Measurements from ENCODE around the gene ABHD14A. TPM values are rescaled to one million over a fixed set of nuclear protein-coding genes. Genes with fewer than 3 reads are reported as not detected.

ABHD14A gene
- polyA plus RNA-seq, 1 of the 3 experiments (the other 2 are of a cell fraction) = 31.5 TPM

GRCh38 chr3:51967384-51968169, 7.3 kb upstream of the ABHD14A start, which contains the start of gene PCBP4 (continued):
- no peak for TF ChIP-seq EZH2phosphoT487 (IDR thresholded peaks at IDR 0.05; ENCODE audit: borderline replicate concordance, low read depth)
- TF ChIP-seq CTCF (IDR thresholded peaks at IDR 0.05) = no peak
- TF ChIP-seq TCF12 (IDR thresholded peaks at IDR 0.05) = no peak
- no peak for TF ChIP-seq FOXJ3 (CRISPR knock-in tag; IDR thresholded peaks at IDR 0.05)
- no peak for TF ChIP-seq USF2 (IDR thresholded peaks at IDR 0.05; ENCODE audit: borderline replicate concordance, low read depth, low read length)
- no peak for TF ChIP-seq CHD2 (IDR thresholded peaks at IDR 0.05; ENCODE audit: low read length, partially characterized antibody)
- no peak for TF ChIP-seq NFIC (IDR thresholded peaks at IDR 0.05; ENCODE audit: borderline replicate concordance)
- no peak for TF ChIP-seq RAD21 (IDR thresholded peaks at IDR 0.05; ENCODE audit: low read length)
- TF ChIP-seq GATA2 (CRISPR knock-in tag; IDR thresholded peaks at IDR 0.05) = no peak; the same call in 1 of the 2 replicates

GRCh38 chr3:51968170-51968775, 6.6 kb upstream of the ABHD14A start:
- Histone ChIP-seq H3F3A (replicated peaks; ENCODE audit: insufficient read depth) (peaks cover 12% of the 10 kb centered on the region), H3K4me2 (peak overlapping the region; percentile 91), H3K79me2 (ENCODE audit: insufficient read depth) (peaks cover 40% of the 10 kb centered on the region), H2AFZ (ENCODE audit: low read depth) (no peak overlapping the region), H3K9me2 (no peaks in the 10 kb centered on the region), H3K36me3 (replicated peaks in 1 of 2; ENCODE audit: control insufficient read depth in 1 of 2, insufficient read depth in 2 of 2, low read length in 1 of 2) (no peaks in the 10 kb centered on the region), H3K27ac (ENCODE audit: low read depth in 2 of 2, low read length in 1 of 2) (peak overlapping the region; percentile 54 to 97), H3K4me1 (ENCODE audit: control insufficient read depth in 1 of 2, insufficient read depth in 2 of 2, low read depth in 1 of 2, low read length in 1 of 2) (peaks cover 4 to 67% of the 10 kb centered on the region in 2 experiments; a peak in 2 of 4 replicates), H3K27me3 (ENCODE audit: insufficient read depth) (no peaks in the 10 kb centered on the region), H3K4me3 (ENCODE audit: low read depth in 2 of 2, low read length in 1 of 2) (peak overlapping the region; percentile 74 to 79), H3K9me3 (no peaks in the 10 kb centered on the region), H4K20me1 (ENCODE audit: insufficient read depth) (no peaks in the 10 kb centered on the region), H3K9ac (peak overlapping the region; percentile 78)
- peak; percentile 88 for DNase-seq
- ChIA-PET CTCF (interaction anchor here (0.9 to 4.8 kb wide), 8 partner anchors 9 to 36 kb away, joined by 3 to 27 read pairs (median 6); partner anchors contain the start of genes ACY1, GPR62, PARP3 and RRP9), POLR2A (interaction anchor here (0.6 to 3.9 kb wide), 7 partner anchors 15 to 1609 kb away, joined by 3 to 20 read pairs (median 4); partner anchors contain the start of genes ACY1, PARP3, RPL29 and RRP9)
- WGBS (ENCODE audit: low lambda C conversion rate) = 0% methylated on average over 5 of the region's 11 CpGs
- TF ChIP-seq FOXJ3 (CRISPR knock-in tag; IDR thresholded peaks at IDR 0.05) (no peak), FOXM1 (IDR thresholded peaks at IDR 0.05; ENCODE audit: low read depth) (no peak), IRF3 (IDR thresholded peaks at IDR 0.05; ENCODE audit: low read depth, low read length) (no peak), MEF2A (IDR thresholded peaks at IDR 0.05; ENCODE audit: borderline replicate concordance, low read depth) (no peak), MAX (IDR thresholded peaks at IDR 0.05; ENCODE audit: low read depth) (no peak), FOSL2 (IDR thresholded peaks at IDR 0.05; ENCODE audit: borderline replicate concordance, low read depth) (no peak), CHD2 (IDR thresholded peaks at IDR 0.05; ENCODE audit: low read length, partially characterized antibody) (peak; percentile 91), REST (IDR thresholded peaks at IDR 0.05; ENCODE audit: low read depth, low read length) (no peak), JUND (IDR thresholded peaks at IDR 0.05) (no peak), USF2 (IDR thresholded peaks at IDR 0.05; ENCODE audit: borderline replicate concordance, low read depth, low read length) (no peak), POLR2AphosphoS5 (IDR thresholded peaks at IDR 0.05; ENCODE audit: low read depth, low read length) (0 out of 2 replicates have a peak, but pooled peaks have one; percentile 26), TCF12 (IDR thresholded peaks at IDR 0.05) (peak; percentile 33; the same call in 1 of the 2 replicates), GABPA (IDR thresholded peaks at IDR 0.05; ENCODE audit: low read depth) (no peak)

Measured in SK-N-SH (cell line).